ENCODE measurements around the gene SMC3.
"Not testable (repeated sequence)": the region's sequence is repeated elsewhere in the genome, so short reads cannot be mapped to it uniquely, and the experiment has no call there.

The SMC3 gene

DNA sequence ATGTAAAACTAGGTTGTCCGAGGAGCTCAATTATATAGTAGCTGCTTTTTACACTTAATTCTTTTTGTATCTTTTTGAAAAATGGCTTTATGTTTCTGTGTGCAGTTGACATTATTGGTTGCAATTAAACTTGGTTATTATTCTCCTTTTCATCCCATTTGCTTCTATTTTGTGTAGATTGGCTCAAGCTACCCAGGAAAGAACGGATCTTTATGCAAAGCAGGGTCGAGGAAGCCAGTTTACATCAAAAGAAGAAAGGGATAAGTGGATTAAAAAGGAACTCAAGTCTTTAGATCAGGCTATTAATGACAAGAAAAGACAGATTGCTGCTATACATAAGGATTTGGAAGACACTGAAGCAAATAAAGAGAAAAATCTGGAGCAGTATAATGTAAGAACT is 16.5 kb downstream of the SMC3 start:
- DNase-seq (ENCODE audit: low read depth): no peak

DNA sequence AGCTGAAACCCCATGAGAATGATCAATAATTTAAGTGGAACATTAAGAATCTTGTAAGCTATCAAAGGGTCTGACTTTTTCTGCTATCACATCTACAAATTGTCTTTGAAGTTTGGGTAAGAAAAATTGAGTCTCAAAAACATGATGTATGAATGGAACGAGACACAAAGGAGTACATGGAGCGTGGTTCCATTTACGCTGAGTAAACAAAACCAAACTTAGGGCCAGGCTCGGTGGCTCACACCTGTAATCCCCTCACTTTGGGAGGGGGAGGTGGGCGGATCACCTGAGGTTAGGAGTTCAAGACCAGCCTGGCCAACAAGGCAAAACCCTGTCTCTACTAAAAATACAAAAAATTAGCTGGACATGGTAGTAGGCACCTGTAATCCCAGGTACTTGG is 24.3 kb downstream of the SMC3 start:
- no peak for DNase-seq (ENCODE audit: low read depth)

DNA sequence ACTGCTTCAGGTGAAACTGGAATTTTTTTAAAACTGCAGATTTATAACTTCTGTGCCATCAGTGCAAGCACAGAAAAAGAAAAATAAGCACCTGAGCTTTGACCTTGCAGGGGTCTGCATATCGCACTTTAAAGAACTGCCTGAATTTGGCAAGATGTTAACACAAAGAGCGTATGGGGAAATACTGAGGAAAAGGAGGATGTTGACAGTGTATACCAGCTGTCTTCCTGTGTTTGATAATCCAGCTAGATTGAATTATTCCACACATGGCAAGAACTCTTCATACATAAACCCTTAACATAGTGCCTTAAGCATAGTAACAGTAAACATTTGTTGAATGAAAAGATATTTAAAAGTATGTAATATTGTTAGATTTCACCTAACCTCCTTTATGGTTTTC is 30.0 kb downstream of the SMC3 start:
- DNase-seq (ENCODE audit: low read depth): no peak

- DNase-seq (ENCODE audit: low read depth): peak; percentile 8
Observed at GRCh38 chr10:110600487-110601101, 33.1 kb downstream of the SMC3 start.

DNA sequence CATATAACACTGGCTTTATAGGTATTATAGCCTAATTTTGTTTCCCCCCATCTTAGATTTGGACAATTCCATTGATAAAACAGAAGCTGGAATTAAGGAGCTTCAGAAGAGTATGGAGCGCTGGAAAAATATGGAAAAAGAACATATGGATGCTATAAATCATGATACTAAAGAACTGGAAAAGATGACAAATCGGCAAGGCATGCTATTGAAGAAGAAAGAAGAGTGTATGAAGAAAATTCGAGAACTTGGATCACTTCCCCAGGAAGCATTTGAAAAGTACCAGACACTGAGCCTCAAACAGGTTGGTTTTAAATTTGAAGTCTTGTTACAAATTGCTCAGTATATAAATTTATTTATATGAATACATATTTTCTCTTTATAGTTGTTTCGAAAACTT is 34.1 kb downstream of the SMC3 start:
- DNase-seq (ENCODE audit: low read depth): no peak

GRCh38 chr10:110608087-110608486 is 40.6 kb downstream of the SMC3 start:
- DNase-seq (ENCODE audit: low read depth): no peak

DNA sequence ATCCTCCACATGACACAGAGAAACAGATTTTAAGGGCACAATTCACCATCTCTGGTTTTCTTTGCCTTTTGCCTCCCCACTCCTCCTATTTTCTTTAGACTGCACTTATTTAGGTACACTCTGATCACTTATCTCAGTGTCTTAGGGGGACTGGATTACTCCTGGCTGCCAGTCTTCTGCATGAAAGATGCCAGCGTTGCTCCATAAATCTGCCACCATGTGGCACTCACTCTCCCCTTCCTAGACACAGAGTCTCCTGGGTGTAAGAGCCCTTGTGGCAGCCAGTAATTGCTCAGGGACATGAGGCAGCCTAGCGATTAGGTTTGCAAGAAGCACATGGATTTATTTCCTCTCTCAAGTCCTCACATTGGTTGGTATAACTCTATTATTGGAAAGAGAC is 42.1 kb downstream of the SMC3 start:
- no peak for DNase-seq (ENCODE audit: low read depth)

- DNase-seq (ENCODE audit: low read depth): peak; percentile 4
Observed at GRCh38 chr10:110610308-110610774, 42.8 kb downstream of the SMC3 start.

- DNase-seq (ENCODE audit: low read depth): not testable (repeated sequence)
Observed at GRCh38 chr10:110610781-110611180, 43.3 kb downstream of the SMC3 start.

GRCh38 chr10:110612087-110612486 is 44.6 kb downstream of the SMC3 start:
- no peak for DNase-seq (ENCODE audit: low read depth)

GRCh38 chr10:110612629-110613028 is 45.1 kb downstream of the SMC3 start:
- no peak for DNase-seq (ENCODE audit: low read depth)

DNA sequence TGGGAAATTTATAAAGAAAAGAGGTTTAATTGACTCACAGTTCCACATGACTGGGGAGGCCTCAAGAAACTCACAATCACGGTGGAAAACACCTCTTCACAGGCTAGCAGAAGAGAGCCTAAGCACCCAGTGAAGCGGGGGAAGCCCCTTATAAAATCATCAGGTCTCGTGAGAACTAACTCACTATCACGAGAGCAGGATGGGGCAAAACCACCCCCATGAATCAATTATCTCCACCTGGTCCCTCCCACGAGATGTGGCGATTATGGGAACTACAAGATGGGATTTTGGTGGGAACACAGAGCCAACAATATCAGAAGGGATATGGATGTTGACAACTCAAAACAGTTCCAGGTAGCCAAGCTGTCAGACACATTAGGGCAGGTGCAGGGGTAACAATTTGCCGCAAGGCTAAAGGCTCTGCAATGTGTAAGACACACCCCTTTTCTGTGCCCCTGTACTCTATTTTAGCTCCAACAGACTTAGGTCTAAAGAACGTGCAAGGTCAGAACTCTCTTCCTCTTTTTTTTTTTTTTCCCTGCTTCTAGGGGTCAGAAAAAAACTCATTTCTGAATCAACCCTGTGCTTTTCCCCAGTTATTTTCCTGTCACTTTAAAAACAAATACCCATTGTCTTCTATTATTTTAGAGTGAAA is 46.0 kb downstream of the SMC3 start:
- DNase-seq (ENCODE audit: low read depth): no peak

DNA sequence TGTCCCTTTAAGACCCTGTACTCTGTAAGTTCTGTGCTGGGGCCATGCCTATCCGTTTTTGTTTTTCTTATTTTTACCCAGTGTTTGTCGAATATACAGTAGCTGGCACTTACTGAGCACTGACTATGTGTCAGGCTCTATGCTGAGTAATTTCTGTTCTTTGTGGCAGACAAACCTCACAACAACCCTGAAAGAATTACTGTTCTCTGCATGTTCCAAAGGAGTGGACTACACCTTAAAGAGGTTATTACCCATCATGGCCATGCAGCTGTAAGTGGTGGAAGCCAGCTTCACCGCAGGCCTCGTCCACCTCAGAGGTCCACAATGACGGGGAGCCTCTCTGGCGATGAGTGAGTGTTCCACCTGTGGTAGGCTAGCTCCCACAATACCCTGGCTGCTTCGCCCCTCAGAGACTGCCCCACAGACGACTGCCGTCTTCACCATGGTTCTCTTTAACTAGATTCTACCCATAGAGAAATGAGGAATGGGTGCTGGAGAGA is 46.6 kb downstream of the SMC3 start:
- no peak for DNase-seq (ENCODE audit: low read depth)

GRCh38 chr10:110615057-110615747 is 47.7 kb downstream of the SMC3 start:
- DNase-seq (ENCODE audit: low read depth): no peak

DNA sequence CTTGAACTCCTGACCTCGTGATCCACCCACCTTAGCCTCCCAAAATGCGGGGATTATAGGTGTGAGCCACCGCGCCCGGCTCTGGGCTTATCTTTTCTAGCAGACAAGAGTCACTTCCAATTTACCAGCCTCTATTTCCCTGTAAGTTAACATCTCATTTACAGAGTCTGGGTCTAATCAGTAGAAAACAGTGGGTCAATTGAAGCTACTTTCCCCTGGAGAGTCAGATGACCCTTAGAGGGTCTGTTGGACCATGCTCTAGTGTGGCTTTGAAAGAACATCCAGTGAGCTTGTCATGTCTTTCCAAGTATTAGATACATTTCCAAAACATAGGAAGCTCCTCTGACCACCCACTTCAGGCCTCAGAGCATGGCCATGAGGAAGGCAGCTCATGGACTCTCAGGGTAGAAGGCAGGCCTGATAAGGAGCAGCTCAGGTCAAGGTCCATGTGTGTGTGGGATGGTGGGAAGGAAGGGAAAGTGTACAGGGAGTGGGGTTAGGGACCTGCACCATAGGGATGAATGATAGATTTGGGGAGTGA is 49.1 kb downstream of the SMC3 start:
- DNase-seq (ENCODE audit: low read depth): no peak

GRCh38 chr10:110617425-110618229 is 50.1 kb downstream of the SMC3 start:
- no peak for DNase-seq (ENCODE audit: low read depth)

DNA sequence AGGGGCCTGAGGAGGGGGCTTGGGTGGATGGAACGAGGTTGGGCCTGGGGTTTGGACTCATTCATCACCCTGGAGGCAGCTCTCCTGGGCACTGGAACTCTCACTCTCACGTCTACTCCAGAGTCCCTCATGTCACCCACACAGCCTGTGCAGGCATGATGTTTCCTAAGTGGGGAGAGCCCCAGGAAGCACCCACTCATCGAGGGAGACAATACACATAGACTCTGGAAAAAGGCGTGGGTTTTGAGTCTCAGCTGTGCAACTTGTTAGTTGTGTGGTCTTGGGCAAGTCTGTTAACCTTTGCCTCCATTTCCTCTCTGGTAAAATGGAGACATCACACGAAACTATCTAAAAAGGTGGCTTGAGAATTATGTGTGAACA is 50.7 kb downstream of the SMC3 start:
- no peak for DNase-seq (ENCODE audit: low read depth)

DNA sequence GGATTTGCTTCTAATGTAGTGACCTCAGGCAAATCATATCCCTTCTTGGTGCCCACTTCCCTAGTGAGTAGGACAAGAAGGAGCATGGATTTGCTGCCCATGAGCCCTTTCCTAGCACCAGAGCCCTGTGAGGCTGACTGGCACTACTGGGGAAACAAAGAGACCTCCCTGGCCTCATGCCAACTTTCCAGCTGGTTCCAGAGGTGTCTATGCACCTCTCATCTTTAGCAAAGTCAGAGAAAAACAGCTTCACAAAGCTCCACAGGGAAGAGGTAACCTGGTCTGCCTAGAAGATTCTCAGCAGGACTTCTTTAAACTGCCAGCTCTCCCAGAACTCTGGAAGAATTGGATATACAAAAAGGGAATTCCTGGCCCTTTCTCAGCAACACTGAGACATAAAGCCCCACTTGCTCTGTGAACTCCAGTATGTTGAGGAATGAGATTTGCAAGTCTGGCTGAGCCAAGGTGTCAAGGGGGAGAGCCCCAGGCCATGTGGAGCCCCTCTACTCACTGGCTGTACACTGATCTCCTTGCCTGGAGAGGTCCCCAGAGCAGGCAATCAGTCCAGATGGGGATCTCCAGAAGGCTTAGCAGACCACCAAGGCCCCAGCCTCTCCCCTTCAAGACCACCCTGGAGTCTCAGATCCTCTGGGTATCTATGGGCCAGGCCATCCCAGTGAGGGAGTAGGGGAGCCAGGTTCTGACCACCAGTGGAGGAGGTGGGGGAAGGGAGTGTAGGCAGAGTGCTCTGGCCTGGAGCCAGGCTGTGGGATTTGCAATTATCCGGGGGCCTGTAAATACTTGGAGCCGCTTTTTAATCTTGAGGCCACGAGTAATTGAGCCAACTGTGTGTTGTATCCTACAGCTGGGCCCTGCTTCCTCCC is 52.3 kb downstream of the SMC3 start:
- DNase-seq (ENCODE audit: low read depth): no peak

DNA sequence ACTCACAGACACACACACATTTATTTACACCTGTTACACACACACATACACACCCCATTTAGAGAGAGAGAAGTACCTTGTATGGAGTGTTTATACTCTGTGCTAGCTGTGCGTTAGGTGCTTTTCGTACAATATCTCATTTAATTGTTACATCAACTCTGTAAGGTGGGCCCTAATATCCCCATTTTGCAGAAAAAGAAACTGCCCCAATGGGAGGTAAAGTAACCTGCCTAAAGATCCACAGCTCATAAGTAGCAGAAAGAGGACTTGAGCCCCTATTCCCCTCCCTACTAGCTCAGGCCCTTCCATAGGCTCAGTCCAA is 52.9 kb downstream of the SMC3 start:
- no peak for DNase-seq (ENCODE audit: low read depth)

- DNase-seq (ENCODE audit: low read depth): not testable (repeated sequence)
Observed at GRCh38 chr10:110623316-110623715, 55.8 kb downstream of the SMC3 start.

DNA sequence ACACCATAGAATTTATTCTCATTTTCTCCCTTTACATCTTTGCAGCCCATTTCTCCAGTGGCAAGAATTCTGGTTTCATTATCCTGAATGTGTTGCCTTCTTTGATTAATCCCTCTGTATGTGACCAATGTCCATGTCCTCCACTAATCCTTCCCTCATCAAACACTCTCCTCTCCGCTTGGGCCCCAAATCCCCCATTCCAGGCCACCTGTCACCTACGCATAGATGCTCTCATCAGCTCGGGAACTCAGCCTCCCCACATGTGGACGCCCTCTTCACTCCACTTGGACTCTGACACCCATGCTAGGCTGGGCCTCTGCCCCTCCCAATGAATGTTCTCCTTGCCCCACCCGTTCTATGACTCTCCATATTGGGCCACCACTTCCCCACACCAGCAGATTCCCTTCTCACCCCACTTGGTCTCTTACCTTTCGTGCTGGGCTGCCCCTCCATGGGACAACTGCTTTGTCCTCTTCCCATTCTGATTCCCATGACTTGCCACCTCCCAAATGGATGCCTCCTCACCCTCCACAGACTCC is 57.9 kb downstream of the SMC3 start:
- no peak for DNase-seq (ENCODE audit: low read depth)
